HG02884 (cell line): ENCODE measurements around the gene SEZ6L.

Source experiments
- ATAC-seq: cut with Tn5 transposase; IDR thresholded peaks from one replicate; pipeline ENCODE4 v1.9.1; 2021; ENCODE audit warnings: mild to moderate bottlenecking, moderate library complexity; ENCODE audit not compliant: unreplicated experiment

Gene SEZ6L

GRCh38 chr22:26174280-26174679 lies 5.0 kb downstream of the SEZ6L start:
- no peak for ATAC-seq

- no peak for ATAC-seq
Observed at GRCh38 chr22:26182723-26183122, 13.5 kb downstream of the SEZ6L start.

GRCh38 chr22:26185190-26185589 lies 15.9 kb downstream of the SEZ6L start:
- no peak for ATAC-seq

- ATAC-seq: no peak
Observed at GRCh38 chr22:26188341-26188740, 19.1 kb downstream of the SEZ6L start.

- no peak for ATAC-seq
Observed at GRCh38 chr22:26194313-26194712, 25.1 kb downstream of the SEZ6L start.

- no peak for ATAC-seq
Observed at GRCh38 chr22:26194877-26195276, 25.6 kb downstream of the SEZ6L start.

GRCh38 chr22:26196657-26197056 lies 27.4 kb downstream of the SEZ6L start:
- ATAC-seq: no peak

GRCh38 chr22:26197425-26197824 lies 28.2 kb downstream of the SEZ6L start:
- no peak for ATAC-seq

GRCh38 chr22:26199665-26200064 lies 30.4 kb downstream of the SEZ6L start:
- no peak for ATAC-seq

GRCh38 chr22:26202280-26202924 lies 33.1 kb downstream of the SEZ6L start:
- ATAC-seq: no peak

- no peak for ATAC-seq
Observed at GRCh38 chr22:26205494-26205893, 36.2 kb downstream of the SEZ6L start.

GRCh38 chr22:26210334-26210733 lies 41.1 kb downstream of the SEZ6L start:
- ATAC-seq: no peak

GRCh38 chr22:26213826-26214225 lies 44.6 kb downstream of the SEZ6L start:
- no peak for ATAC-seq

- no peak for ATAC-seq
Observed at GRCh38 chr22:26214466-26214865, 45.2 kb downstream of the SEZ6L start.

GRCh38 chr22:26215736-26216135 lies 46.5 kb downstream of the SEZ6L start:
- ATAC-seq: no peak

- no peak for ATAC-seq
Observed at GRCh38 chr22:26225207-26225606, 55.9 kb downstream of the SEZ6L start.

GRCh38 chr22:26226538-26227297 lies 57.5 kb downstream of the SEZ6L start:
- no peak for ATAC-seq

- no peak for ATAC-seq
Observed at GRCh38 chr22:26229910-26230309, 60.6 kb downstream of the SEZ6L start.

- ATAC-seq: no peak
Observed at GRCh38 chr22:26234296-26234695, 65.0 kb downstream of the SEZ6L start.

- no peak for ATAC-seq
Observed at GRCh38 chr22:26235792-26236487, 66.7 kb downstream of the SEZ6L start.

- no peak for ATAC-seq
Observed at GRCh38 chr22:26236991-26237390, 67.7 kb downstream of the SEZ6L start.

- no peak for ATAC-seq
Observed at GRCh38 chr22:26238596-26238995, 69.3 kb downstream of the SEZ6L start.
